Neural cell (in vitro differentiated cells): ENCODE results near the gene MAT2B. TPM values are rescaled to one million over a fixed set of nuclear protein-coding genes. Genes with fewer than 3 reads are reported as not detected.

ENCODE experiments used
- H2AFZ ChIP-seq: fragments of 200-600, 300-800 bp; sonication (generic), shearing (Covaris generic); 2 replicates; pipeline ENCODE4 v1.6.0; 2014; ENCODE audit warnings: low read depth, mild to moderate bottlenecking, antibody characterized with exemption, low read length, moderate library complexity
- H3F3A ChIP-seq: fragments of 200-600 bp; shearing (Covaris generic); 2 replicates; pipeline ENCODE4 v1.6.1; 2016; ENCODE audit warnings: mild to moderate bottlenecking, moderate library complexity, mixed read lengths, antibody characterized with exemption, low read length; ENCODE audit not compliant: insufficient read depth, poor library complexity, severe bottlenecking
- H3K27ac ChIP-seq: fragments of 200-600, 300-800 bp; sonication (generic), shearing (Covaris generic); 2 replicates; pipeline ENCODE4 v1.5.1; 2014; ENCODE audit warnings: mild to moderate bottlenecking, low read length, moderate library complexity
- H3K27me3 ChIP-seq: fragments of 300-800, 200-600 bp; sonication (generic), shearing (Covaris generic); 2 replicates; pipeline ENCODE4 v1.6.0; 2014; ENCODE audit warnings: mild to moderate bottlenecking, low read depth, low read length, moderate library complexity; ENCODE audit not compliant: insufficient read depth
- H3K36me3 ChIP-seq: fragments of 300-800, 200-600 bp; sonication (generic), shearing (Covaris generic); 2 replicates; pipeline ENCODE4 v1.5.1; 2014; ENCODE audit warnings: mild to moderate bottlenecking, antibody characterized with exemption, low read length, moderate library complexity; ENCODE audit not compliant: insufficient read depth
- H3K4me2 ChIP-seq: fragments of 300-800, 200-600 bp; sonication (generic), shearing (Covaris generic); 2 replicates; pipeline ENCODE4 v1.6.0; 2014; ENCODE audit warnings: mild to moderate bottlenecking, low read length
- H3K4me3 ChIP-seq: fragments of 300-800, 200-600 bp; sonication (generic), shearing (Covaris generic); 2 replicates; pipeline ENCODE4 v1.5.1; 2014; ENCODE audit warnings: mild to moderate bottlenecking, low read length, moderate library complexity
- H3K79me2 ChIP-seq: fragments of 200-600 bp; shearing (Covaris generic); replicated peaks from 2 replicates; pipeline ENCODE4 v1.6.0; 2014; ENCODE audit warnings: mild to moderate bottlenecking, low read length, moderate library complexity; ENCODE audit not compliant: insufficient read depth
- H3K9ac ChIP-seq: fragments of 300-800, 200-600 bp; sonication (generic), shearing (Covaris generic); 2 replicates; pipeline ENCODE4 v1.6.1; 2016; ENCODE audit warnings: mild to moderate bottlenecking, low read length, mixed read lengths
- H3K9me2 ChIP-seq: fragments of 200-600 bp; shearing (Covaris generic); 2 replicates; pipeline ENCODE4 v1.6.1; 2016; ENCODE audit warnings: mild to moderate bottlenecking, low read length, mixed read lengths; ENCODE audit not compliant: insufficient read depth
- H3K9me3 ChIP-seq: fragments of 200-600, 300-800 bp; sonication (generic), shearing (Covaris generic); 2 replicates; pipeline ENCODE4 v1.6.1; 2016; ENCODE audit warnings: mild to moderate bottlenecking, mixed run types, low read length, moderate library complexity, mixed read lengths
- H4K20me1 ChIP-seq: fragments of 200-600 bp; shearing (Covaris generic); 2 replicates; pipeline ENCODE4 v1.6.1; 2016; ENCODE audit warnings: mild to moderate bottlenecking, mixed run types; ENCODE audit not compliant: insufficient read depth
- CTCF ChIP-seq: fragments of 450-650 bp; IDR thresholded peaks from 2 replicates; pipeline ENCODE4 v1.5.1; 2014; ENCODE audit warnings: antibody characterized with exemption, mild to moderate bottlenecking, moderate library complexity; ENCODE audit not compliant: poor library complexity, severe bottlenecking
- EP300 ChIP-seq: fragments of 450-650 bp; conservative IDR thresholded peaks from 2 replicates; pipeline ENCODE4 v1.6.1; 2014; ENCODE audit warnings: antibody characterized with exemption, mild to moderate bottlenecking, moderate library complexity; ENCODE audit not compliant: poor library complexity, severe bottlenecking
- EZH2 ChIP-seq: fragments of 200-600, 300-800 bp; shearing (Covaris generic), sonication (generic); IDR thresholded peaks from 2 replicates; pipeline ENCODE4 v1.6.1; 2014; ENCODE audit warnings: antibody characterized with exemption, low read length, borderline replicate concordance, mild to moderate bottlenecking; ENCODE audit not compliant: insufficient read depth, poor library complexity, severe bottlenecking
- MXI1 ChIP-seq: fragments of 450-650 bp; conservative IDR thresholded peaks from 2 replicates; pipeline ENCODE4 v1.6.1; 2014; ENCODE audit warnings: antibody characterized with exemption, mild to moderate bottlenecking; ENCODE audit not compliant: poor library complexity, severe bottlenecking
- POLR2AphosphoS5 ChIP-seq: IDR thresholded peaks from 2 replicates; pipeline ENCODE4 v1.6.1; 2012
- RAD21 ChIP-seq: fragments of 450-650 bp; conservative IDR thresholded peaks from 2 replicates; pipeline ENCODE4 v1.6.1; 2014; ENCODE audit warnings: antibody characterized with exemption, mild to moderate bottlenecking, moderate library complexity
- SMC3 ChIP-seq: fragments of 450-650 bp; conservative IDR thresholded peaks from 2 replicates; pipeline ENCODE4 v1.6.1; 2014; ENCODE audit warnings: antibody characterized with exemption, mild to moderate bottlenecking, moderate library complexity; ENCODE audit not compliant: poor library complexity
- TAF1 ChIP-seq: IDR thresholded peaks from 2 replicates; pipeline ENCODE4 v1.6.1; 2012; ENCODE audit warnings: low read depth
- polyA plus RNA-seq: library from polyadenylated mRNA; depleted of rRNA; stranded (reverse); fragments of >200 nt; gene quantifications from 2 replicates; pipeline ENCODE4 v1.2.3, GENCODE V29; 2014
- TF ChIP-seq, protein P1 (sequence below): IDR thresholded peaks from 2 replicates; pipeline ENCODE4 v1.6.1; 2012; ENCODE audit warnings: borderline replicate concordance

The MAT2B gene
- polyA plus RNA-seq, 1 donor from 2014 or later, result 31.8 TPM

DNA sequence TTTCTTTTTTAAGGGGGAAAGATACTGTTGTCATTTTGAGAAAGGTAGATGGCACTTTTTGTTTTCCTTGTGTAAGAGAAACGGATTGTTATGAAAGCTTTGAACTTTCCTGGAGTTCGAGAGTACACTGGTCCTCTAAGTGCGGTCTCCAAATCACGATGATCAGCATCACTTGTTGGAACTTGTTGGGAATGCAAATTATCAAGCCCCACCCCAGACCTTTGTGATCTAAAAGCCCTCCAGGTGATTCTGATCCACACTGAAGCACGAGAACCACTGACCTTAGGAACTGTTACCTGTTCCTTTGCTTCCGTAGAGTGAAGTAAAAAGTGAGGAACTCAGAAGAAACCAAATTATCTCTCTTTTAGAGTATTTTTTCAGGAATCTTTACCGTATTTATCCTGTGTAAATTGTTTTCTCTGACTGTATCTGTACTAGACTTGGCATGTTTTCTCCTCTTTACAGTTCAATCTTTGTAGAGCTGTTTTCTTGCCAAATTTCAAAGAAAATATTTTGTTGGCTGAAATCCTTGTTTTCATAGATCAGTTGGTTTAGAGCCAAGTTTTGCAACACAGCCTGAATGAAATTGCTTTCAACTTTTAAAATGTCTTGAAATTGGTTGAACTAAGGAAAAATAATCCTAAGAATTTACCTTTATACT, 4.0 kb downstream of the MAT2B start:
- H3K4me3 ChIP-seq, result no peak overlapping the region
- no peak overlapping the region for H2AFZ ChIP-seq
- no peak overlapping the region for H3K4me2 ChIP-seq
- H3K27me3 ChIP-seq, result no peaks in the 10 kb centered on the region
- no peak overlapping the region for H3K27ac ChIP-seq
- peaks cover 72% of the 10 kb centered on the region for H3K79me2 ChIP-seq
- no peak overlapping the region for H3K9ac ChIP-seq
- H4K20me1 ChIP-seq, result no peaks in the 10 kb centered on the region
- H3K36me3 ChIP-seq, result peaks cover 9% of the 10 kb centered on the region
- H3K9me3 ChIP-seq, result no peaks in the 10 kb centered on the region
- no peaks in the 10 kb centered on the region for H3F3A ChIP-seq
- H3K9me2 ChIP-seq, result no peaks in the 10 kb centered on the region
- TF ChIP-seq TAF1, result no peak
- TF ChIP-seq, protein P1, sequence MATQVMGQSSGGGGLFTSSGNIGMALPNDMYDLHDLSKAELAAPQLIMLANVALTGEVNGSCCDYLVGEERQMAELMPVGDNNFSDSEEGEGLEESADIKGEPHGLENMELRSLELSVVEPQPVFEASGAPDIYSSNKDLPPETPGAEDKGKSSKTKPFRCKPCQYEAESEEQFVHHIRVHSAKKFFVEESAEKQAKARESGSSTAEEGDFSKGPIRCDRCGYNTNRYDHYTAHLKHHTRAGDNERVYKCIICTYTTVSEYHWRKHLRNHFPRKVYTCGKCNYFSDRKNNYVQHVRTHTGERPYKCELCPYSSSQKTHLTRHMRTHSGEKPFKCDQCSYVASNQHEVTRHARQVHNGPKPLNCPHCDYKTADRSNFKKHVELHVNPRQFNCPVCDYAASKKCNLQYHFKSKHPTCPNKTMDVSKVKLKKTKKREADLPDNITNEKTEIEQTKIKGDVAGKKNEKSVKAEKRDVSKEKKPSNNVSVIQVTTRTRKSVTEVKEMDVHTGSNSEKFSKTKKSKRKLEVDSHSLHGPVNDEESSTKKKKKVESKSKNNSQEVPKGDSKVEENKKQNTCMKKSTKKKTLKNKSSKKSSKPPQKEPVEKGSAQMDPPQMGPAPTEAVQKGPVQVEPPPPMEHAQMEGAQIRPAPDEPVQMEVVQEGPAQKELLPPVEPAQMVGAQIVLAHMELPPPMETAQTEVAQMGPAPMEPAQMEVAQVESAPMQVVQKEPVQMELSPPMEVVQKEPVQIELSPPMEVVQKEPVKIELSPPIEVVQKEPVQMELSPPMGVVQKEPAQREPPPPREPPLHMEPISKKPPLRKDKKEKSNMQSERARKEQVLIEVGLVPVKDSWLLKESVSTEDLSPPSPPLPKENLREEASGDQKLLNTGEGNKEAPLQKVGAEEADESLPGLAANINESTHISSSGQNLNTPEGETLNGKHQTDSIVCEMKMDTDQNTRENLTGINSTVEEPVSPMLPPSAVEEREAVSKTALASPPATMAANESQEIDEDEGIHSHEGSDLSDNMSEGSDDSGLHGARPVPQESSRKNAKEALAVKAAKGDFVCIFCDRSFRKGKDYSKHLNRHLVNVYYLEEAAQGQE, result no peak
- TF ChIP-seq MXI1, result no peak
- no peak for TF ChIP-seq RAD21
- TF ChIP-seq CTCF, result no peak
- no peak for TF ChIP-seq EP300
- TF ChIP-seq SMC3, result no peak
- no peak for TF ChIP-seq EZH2
- no peak for TF ChIP-seq POLR2AphosphoS5

GRCh38 chr5:163512526-163512925, 7.1 kb downstream of the MAT2B start:
- Histone ChIP-seq H3K27me3 (no peaks in the 10 kb centered on the region), H3K9ac (no peak overlapping the region), H3K79me2 (peaks cover 58% of the 10 kb centered on the region), H3K9me3 (no peaks in the 10 kb centered on the region), H3K9me2 (no peaks in the 10 kb centered on the region), H3K4me3 (no peak overlapping the region), H3K36me3 (peaks cover 24% of the 10 kb centered on the region), H4K20me1 (no peaks in the 10 kb centered on the region), H2AFZ (no peak overlapping the region), H3K27ac (no peak overlapping the region), H3K4me2 (no peak overlapping the region), H3F3A (no peaks in the 10 kb centered on the region)
- TF ChIP-seq EP300 (no peak), POLR2AphosphoS5 (no peak), EZH2 (no peak), TAF1 (no peak), RAD21 (no peak), CTCF (no peak)
- TF ChIP-seq, protein P1, result no peak
